ELR (cell line): ENCODE measurements around the gene SP3.

Source experiments
- DNase-seq: peaks from one replicate; pipeline ENCODE4 v3.0.0-alpha.2; 2015; ENCODE audit warnings: low read depth

Gene SP3

DNA sequence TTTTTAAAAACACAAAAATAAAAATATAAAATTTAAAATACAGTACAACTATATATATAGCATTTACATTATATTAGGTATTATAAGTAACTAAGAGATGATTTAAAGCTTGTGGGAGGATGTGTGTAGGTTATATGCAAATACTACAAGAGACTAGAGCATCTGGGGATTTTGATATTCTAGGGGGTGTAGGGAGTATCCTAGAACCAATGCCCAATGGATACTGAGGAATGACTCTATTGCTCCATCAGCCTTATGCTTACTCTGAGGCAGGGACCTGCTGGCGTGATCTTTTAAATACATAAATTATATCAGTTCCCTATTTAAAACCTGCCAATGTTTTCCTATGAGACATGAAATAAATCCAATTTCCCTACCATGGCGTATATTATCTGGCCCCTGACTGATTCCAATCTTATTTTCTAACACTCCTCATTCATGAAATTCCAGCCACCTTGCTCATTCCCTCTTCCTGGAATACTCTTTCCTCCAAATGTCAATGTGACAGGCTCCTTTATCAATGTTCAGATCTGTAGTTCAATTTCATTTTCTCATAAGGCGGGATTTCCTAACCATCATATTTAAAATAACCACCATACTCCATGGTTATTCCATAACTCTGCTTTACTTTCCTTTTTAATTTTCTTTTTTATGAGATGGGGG lies 22.2 kb downstream of the SP3 start:
- peak; percentile 63 for DNase-seq

DNA sequence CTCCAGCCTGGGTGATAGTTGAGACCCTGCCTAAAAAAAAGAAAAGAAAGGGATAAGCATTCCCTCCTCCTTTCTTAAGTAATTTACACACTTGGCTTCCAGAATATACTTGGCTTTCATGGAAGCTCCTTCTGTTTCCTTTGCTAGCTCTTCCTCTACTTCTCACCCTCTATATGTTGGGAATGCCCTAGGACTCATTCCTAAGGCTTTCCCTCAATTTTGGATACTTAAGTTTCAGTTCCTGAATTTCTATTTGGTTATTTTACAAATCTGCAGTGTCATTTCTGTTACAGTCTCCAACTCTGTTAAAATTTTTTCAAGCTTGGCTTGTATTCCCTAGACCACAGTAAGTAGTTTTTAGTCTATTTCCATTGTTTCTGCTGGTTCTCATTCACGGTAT lies 23.6 kb downstream of the SP3 start:
- DNase-seq, result no peak

DNA sequence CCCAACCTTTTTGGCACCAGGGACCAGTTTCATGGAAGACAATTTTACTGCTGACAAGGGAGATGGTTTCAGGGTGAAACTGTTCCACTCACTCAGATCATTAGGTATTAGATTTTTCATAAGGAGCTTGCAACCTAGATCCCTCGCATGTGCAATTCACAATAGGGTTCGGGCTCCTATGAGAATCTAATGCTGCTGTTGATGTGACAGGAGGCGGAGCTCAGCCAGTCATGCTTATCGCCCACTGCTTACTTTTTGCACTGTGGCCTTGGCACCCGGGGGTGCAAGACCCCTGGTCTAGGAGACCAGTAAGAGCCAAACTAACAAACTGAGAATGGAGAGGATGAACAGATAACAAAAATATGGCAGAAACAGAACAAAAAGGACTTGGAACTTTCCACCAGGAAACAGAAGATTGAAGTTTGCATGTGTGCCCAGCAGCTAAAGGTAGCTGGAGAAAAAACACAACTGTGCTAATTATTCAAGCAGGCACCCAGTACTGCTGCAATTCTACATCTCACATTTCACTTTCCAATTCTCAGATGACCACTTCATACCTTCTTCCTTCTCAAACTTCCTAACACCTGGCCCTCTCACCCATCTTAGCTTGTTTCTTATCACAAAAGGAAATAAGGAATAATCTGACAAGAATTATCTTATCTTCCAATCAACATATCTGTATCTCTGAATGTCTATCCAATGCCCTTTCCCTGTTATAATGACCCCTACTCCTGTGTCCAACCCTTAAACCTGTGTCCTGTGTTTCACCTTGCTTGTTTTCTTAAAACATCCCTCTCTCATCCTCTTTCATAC lies 24.8 kb downstream of the SP3 start:
- no peak for DNase-seq

DNA sequence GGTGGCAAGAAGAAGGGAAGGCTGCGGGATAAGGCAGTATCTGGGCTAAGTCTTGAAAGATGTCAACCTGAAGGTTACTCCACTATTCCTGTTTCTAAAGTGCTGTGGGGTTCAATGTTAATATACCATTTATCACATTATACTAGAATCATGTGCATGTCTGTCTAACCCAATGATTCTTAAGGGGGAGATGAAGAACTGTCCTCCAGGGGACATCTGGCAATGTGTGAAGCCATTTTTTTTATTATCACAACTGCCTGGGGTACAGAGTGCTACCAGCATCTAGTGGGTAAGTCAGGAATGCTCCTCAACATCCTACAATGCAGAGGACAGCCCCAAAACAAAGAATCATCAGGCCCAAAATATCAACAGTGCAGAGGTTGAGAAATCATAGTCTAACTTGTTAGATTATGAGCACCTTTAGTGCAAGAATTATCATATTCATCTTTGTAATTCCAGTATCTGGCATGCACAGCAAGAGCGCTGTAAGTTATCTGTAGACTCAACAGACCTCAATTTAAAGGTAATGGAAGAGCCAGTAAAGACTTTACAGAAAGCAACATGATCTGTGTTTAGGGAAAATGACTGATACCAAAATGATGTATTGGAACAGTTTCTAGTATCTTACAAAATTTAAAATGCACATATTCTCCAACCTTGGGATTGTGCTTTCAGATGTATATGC lies 26.3 kb downstream of the SP3 start:
- no peak for DNase-seq

DNA sequence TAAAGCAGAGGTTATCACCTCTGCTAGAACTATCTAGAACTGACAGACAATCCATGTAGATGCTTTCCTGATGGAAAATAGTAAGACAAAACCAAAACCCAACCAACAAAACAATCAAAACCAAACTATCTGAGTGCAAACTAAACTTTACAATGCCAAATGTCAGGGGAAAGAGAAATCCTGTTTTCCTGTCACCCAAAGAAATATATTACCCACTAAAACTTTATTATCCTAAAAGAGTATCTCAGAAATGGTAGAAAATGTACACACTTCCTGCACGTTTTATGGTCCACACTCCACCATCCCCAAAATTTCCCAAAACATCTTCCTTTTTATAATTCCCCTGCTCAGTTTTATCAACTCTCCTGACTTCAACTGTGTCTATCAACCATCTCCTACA lies 29.9 kb downstream of the SP3 start:
- DNase-seq, result no peak

DNA sequence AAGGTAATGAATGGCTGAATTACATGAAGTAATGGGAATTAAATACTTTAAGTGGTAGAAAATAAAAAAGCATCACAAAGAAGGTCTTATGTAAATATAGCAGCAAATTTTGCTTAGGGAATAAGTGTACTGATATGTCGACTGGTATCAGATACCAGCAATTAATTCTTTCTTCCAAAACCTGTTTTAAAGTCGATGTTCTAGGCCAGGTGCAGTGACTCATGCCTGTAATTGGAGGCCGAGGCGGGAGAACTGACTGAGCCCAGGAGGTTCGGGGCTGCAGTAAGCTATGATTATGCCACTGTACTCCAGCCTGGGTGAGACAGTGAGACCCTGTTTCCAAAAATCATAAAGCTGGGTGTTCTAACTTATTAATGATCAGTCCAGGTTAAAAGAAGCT lies 30.3 kb downstream of the SP3 start:
- DNase-seq, result no peak

DNA sequence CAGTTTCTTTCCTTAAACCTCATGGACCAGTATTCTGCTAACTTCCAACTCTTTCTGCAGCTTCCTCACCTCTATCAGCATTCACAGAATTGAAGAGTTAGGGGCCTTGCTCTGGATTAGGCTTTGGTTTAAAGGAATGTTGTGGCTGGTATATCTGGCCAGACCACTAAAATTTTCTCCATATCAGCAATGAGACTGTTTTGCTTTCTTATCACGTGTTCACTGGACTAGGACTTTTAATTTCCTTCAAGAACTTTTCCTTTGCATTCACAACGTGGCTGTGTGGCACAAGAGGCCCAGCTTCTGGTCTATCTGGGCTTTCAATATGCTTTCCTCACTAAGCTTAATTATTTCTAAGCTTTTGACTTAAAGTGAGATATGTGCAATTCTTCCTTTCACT lies 33.4 kb downstream of the SP3 start:
- no peak for DNase-seq

DNA sequence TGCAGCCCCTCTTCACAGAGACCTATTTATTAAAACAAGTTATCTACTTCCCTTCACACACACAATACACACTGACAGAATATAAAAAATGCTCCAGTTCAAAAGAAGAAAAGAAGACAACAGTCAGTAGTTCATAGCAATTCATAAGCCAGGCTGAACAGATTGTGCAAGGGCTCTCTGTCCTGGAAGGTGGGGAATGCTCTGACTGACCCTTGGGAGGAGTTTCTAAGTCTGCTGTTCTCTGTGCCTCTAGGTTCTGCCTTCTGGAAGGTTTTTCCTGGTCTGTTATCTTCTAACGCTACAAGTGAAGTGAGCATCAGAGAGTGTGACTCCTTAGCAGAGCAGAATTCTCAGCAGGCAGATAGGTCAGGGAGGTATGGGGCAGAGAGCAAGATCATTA lies 35.7 kb downstream of the SP3 start:
- no peak for DNase-seq

DNA sequence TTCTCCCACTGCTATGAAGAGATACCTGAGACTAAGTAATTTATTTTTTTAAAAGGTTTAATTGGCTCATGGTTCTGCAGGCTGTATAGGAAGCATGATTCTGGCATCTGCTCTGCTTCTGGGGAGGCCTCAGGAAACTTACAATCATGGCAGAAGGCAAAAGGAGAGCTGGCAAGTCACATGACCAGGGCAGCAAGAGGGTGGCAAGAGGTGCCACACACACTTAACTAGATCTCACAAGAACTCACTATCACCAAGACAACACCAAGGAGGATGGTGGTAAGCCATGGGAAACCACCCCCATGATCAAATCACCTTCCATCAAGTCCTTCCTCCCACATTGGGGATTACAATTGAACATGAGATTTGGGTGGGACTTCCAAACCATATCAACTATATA lies 38.3 kb downstream of the SP3 start:
- no peak for DNase-seq

DNA sequence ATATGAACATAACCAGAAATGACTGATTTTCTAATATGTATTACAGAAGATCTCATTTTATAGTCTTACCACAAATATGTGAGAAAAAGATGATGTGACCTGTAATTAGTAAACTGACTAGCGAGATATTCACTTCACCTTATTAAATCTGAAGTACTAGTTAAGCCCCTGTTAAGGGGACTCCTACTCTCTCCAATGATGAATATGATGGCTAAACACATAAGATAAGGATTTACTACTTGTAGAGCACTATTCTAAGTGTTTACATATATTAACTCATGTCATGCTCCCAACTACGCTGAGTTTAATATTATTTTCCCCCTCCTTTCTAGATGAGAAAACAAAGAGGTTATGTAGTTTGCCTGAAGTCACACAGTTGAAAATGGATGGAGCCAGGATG lies 40.9 kb downstream of the SP3 start:
- DNase-seq, result no peak

DNA sequence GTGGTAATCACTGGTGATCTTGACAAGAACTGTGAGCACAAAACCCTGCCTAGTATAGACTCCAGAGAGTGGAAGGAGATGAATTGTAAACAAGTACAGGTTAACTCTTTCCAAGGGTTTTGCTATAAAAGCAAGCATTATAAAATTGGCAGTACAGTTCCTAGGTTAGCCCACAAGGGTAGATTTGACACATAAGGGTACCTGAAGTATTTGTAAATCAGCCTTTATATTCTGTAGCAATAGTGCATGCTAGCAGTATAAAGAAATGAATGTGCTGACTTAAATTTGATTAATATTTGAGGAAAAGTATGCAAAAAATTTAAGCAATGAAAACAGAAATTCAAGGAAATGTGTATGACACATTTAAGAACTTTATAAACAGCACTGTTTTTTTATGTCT lies 42.4 kb downstream of the SP3 start:
- peak; percentile 18 for DNase-seq

DNA sequence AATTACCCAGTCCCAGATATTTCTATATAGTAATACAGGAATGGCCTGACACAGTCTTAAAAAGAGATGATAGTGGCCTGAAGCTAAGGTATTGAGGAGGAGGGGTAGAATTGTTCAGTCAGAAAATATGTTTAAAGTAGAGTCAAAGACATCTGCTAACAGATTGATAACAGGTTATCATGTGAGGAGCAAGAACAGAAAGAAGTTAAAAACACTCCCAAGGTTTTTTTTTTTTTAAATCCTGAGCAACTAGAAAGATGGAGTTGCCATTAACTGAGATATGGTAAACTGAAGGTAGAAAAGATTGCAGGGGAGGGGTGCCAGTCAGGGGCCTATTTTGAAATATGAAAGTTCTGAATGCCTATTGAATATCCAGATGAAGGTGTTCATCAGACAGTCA lies 43.1 kb downstream of the SP3 start:
- DNase-seq, result no peak

DNA sequence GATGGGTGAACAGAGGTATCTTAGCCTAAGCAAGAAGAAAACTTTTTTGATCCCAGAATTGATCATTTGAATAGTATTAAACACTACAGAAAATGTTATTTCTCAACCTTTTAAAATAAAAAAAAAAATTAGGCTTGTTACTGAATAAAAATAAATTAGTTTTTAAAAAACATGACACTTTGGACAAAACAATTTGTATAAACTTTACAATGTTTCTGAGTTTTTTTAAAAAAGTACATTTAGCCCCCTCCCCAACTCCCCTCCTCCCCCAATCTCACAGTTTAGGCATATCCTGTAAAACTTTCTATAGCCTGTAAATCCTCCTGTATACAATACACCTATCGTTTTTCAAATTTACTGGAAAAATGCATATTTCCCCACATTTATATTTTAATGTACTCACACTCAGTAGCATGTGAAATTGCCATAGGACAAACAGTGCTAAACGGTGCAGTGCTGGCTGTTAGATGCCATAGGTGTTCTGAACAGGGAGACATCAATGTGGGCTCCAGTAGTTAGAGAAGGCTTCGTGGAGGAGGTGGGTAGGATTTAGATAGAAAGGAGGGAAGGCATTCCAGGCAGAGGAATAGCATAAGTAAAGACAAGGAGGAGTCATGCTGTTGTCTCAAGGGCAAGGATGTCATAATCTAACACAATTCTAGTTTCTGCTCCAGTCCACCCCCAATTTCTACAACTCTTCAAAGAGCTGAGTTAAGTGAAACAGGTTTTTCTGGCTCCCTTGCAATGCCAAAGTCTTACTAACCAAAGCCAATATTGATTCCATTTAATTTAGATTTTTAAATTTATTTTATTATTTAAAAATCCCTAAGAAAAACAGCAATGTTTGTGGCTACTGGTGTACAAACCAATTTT lies 50.9 kb downstream of the SP3 start:
- DNase-seq, result no peak

DNA sequence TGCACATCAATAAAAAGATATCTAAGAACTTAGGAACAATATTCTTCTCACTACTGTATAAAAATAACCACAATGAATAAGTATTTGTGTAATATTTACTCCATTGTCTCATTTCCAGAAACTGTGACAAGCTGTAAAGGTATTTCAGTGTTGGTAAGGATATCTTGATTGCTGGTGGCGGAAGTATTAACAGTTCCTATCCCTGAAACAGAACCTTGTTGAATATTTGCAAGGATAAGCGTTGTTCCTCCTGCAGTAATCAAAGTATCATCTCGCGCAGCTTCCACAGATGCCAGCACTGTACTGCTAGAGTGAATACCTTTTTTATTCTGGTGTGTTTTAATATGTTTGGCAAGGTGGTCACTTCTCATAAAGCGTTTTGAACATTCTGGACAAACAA lies 55.3 kb downstream of the SP3 start:
- DNase-seq, result no peak

DNA sequence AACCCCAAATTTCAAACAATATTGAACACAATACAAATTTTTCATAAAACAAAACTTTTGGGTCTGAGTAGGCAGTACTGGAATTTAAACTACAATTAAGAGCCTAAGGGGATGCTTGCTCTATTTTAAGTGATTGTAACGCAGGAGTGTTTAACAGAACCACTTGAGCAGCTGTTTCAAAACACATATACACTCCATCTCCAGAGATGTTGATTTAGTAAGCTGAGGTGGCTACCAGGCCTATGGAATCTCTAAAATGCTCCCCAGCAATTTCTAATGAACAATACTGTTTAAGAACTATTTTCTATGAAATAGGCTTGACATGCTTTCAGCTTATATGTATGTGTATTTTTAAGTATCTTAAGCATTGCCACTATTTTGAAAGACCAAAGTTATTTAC lies 58.5 kb downstream of the SP3 start:
- DNase-seq, result no peak

DNA sequence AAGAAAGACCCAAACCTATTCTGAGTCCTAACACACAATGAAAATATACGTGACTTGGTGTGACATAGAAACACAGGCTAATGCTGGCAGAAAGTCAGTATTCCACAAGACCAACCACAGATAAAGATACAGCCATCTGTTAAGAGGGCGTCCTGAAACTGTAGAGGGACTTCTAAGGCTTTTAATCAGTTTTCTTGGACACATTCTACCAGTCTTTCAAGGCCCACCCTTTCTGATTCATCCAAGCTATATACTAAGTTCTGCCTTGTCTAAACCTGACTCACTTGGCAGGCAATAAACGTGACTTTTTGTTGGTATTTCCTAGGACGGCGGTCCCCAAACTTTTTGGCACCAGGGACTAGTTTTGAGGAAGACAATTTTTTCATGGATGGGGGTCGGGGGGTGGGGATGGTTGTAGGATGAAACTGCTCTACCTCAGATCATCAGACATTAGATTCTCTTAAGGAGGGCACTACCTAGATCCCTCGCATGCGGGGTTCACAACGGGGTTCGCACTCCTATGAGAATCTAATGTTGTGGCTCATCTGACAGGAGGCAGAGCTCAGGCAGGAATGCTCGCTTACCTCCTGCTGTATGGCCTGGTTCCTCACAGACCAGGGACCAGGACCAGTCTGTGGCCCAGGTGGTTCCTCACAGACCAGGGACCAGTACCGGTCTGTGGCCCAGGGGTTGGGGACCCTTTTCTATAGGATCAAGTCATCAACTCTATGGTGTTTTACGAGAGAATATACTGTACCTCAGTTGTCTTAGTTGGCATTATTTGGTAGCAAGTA lies 61.4 kb downstream of the SP3 start:
- peak; percentile 26 for DNase-seq

DNA sequence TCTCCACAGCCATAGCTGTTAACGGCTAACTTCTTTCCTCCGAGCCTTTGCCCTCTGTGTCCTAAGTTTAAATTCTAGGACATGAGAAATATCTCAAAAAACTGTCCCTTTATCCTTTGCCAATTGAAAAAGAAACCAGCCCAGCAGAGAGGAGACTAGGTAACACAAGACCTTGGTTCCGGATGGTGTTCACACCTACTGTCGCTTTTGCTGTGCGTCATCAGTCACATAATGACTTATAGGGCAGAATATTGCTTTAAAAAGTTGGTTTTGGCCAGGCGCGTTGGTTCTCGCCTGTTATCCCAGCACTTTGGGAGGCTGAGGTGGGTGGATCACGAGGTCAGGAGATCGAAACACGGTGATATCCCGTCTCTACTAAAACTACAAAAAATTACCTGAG lies 66.2 kb downstream of the SP3 start:
- no peak for DNase-seq

DNA sequence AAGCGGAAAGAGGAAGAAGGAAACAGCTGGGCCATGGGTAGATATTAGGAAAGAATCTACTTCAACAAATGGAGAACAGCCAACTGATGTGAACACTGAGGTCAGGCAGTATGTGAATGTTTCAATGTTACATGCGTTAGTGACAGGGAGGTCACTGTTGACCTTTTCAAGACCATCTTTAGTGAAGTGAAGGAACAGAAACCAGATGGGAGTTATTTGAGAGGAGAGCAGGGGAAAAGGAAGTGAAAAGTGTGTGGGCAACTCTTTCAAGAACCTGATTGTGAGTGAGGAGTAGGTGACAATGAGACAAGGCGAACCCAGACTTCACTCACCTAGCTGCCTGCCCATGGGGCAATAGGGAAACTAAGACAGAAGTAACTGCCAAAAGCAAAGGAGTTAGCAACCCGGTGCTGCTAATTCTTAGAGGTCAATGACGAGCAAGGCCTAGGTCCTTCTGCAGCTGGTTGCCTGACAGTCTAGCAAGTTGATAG lies 67.0 kb downstream of the SP3 start:
- peak; percentile 10 for DNase-seq

DNA sequence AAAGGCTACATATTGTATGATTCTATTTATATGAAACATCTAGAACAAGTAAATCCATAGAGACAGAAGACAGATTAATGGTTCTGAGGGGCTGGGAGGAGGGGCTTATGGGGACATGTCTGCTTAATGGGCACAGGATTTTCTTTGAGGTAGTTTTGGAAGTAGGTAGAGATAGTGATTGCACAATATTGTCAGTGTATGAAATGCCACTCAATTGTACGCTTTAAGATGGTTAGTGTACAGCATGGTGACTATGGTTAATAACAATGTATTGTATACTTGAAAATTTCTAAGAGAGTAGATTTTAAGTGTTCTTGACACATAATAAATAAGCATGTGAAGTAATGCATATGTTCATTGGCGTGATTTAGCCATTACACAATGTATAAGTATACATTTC lies 68.4 kb downstream of the SP3 start:
- no peak for DNase-seq

DNA sequence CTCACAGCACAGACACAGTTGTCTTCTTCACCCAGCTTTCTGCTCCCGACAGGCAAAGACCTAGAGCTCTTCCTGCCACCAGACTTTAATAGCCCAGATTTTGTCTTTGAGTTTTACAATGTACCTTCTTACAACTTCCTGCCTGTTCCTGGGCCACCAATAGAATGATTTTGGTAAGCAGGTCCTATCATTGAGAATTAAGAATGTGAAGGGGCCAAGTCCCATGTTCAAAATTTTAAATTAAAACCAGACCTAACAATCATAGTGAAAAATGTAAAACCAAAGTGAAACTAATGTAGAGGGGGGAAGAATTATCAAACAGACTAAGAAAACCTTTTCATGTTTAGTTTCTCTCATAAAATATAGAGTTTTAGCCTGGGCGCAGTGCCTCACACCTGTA lies 72.8 kb downstream of the SP3 start:
- DNase-seq, result no peak

DNA sequence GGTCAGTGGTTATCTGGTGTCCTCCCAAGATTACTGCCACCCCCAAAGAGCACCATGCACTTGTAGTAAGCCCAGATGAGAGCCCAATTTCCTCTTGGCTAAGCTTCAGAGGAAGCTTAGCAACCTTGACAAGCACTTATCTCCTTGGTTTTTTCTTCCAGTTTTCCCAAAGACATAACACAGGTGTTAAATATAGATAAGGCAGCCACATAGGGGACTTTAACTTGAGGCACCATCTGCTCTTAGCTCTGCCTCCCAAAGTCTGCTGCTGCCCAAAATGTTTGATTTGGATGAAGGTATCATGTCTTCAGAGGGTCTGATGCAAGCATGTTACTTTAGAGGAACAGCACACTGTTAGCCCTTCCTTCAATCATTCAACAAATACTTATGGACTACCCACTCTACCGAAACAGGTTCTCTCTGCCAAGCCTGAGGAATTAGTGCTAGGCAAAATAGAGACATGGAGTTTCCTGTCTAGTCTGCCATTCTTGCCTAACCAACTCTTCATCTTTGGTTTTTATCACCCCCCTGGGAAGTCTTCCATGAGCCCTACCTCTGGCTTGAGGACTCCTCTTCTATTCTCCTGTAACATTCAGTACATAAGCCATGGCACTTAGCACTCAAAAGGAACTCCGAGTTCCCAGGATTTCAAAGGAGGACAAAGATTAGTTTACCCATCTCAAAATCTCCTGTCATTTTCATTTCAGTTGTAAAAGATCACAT lies 73.7 kb downstream of the SP3 start:
- DNase-seq, result no peak
